HK-2 (cell line): Measurements from ENCODE around the gene CAPN12.

Source experiments
- DNase-seq: peaks from one replicate; pipeline ENCODE4 v3.0.0-alpha.2; 2018; ENCODE audit not compliant: unreplicated experiment

CAPN12 gene

DNA sequence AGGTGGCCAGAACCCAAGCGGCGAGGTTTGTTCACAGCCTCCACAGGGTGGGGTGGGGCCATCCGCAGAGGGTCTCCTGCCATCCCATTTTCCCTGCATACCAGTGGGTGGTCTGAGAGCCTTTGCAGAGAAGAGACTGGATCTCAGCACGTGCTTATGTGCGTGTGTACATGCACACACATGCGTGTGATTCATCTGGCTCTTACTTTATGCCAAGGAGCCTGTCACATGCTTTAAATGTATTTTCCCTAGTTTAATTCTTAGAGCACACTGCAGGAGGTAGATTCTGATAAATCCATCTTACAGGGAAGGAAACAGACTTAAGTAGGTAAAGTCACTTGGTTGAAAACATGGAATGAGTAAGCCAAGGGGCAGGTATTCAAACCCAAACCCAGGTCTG, 47.1 kb downstream of the CAPN12 start:
- no peak for DNase-seq

DNA sequence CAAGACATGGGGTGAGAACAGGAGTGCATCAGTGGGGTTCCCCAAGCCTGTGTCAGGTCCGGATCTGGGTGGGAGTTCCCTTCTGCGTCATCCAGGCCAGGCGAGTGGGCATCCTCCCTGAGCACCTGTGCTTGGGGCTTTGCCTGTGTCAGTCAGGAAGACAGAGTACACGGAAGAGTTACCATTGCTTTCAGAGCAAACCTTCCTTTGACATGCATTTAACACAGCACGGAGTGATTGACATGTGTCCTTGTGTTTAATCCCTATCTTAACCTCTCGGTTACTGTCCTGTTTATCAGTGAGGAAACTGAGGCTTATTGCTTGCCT, 47.6 kb downstream of the CAPN12 start:
- no peak for DNase-seq

DNA sequence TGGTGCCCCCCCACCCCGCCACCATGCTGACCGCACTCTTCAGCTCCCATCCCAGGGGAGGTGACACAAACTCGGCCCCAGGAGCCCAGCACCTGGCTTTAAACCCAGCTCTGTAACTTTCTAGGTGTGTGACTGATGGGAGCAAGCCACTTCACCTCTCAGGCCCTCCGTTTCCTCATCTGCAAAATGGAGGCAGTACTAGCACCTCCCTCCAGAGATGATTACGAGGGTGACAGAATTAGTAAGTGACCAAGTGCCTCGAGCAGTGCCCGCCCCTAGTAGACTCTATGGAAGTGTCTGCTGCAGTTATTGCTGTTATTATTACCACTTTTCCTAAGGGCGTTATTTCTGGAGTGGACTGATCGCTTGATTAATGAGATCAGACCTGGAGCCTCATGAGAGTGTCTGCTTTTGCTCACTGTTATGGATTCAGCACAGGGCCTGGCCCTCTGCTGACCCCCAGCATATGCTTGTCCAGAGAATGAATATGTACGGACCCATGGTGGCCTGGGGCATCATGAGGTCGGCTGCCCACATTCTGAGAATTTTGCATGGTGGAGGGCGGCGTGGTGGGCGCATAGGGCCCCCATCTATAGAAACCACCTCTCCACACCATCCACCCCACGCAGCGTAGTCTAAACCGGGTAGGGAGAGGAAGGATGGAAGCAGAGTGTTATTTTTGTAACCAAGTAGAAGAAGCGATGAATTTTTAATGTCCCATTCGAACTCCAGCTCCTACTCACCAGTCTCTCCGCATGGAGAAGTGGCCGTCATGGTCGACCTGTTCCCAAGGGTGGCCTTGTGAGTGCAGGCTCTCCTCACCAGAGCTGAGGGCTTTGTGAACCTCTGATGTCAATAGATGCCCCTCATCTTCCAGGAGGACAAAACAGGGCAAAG, 48.2 kb downstream of the CAPN12 start:
- no peak for DNase-seq

DNA sequence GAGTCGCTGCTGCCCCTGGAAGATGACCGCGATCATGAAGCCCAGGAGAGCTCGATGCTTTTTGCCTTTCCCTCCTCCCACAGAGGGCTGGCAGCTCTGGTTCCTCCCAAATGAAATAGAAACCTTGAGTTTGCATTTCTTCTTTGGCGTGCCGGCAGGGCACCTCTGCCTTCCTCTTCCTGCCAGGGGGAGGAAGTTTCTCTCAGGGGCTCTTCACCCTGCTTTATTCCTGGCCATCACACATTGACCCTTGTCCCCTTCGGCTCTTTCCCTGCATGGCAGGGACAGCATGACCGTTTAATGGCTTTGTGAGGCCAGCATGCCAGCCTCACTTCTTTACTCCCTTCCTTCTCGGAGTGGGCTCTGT, 49.0 kb downstream of the CAPN12 start:
- DNase-seq: no peak

DNA sequence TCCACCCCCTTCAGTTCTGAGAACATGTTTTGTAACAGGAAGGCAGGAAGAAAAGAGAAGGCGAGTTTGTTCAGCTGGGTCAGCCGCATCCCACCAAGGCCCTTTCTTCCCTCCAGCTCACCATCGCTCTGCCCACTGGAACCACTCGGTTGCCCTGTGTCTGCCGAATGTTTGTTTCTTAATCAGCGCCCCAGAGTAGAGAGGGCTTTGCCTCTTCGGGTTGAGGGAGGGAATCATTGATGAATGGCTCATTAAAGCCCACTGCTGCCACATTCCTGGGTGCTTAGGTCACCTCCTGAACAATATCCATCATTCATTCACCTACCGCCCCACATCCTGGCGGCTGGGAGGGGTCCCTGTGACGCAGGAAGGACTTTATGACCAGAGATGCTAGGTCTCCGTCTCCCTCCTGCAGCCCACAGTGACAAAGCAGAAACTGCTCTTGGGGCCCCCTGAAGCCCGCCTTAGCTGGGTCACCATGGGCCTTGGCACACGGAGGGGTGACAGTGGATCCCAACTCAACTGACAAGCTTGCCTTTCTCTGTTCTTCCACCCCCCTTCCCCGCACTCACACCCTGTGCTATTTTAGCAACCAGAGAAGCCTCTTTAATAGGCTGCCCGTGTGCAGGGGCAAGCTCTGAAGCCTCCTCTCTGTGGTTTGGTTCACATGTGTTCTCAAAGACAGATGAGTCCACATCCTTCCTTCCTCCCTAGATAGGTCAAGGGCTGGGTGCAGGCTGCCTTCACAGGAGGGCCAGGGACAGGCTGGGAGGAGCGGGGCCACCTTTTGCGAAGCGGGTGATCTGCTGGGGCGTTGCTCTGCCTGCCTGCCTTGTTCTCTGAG, 50.7 kb downstream of the CAPN12 start:
- peak; percentile 90 for DNase-seq

DNA sequence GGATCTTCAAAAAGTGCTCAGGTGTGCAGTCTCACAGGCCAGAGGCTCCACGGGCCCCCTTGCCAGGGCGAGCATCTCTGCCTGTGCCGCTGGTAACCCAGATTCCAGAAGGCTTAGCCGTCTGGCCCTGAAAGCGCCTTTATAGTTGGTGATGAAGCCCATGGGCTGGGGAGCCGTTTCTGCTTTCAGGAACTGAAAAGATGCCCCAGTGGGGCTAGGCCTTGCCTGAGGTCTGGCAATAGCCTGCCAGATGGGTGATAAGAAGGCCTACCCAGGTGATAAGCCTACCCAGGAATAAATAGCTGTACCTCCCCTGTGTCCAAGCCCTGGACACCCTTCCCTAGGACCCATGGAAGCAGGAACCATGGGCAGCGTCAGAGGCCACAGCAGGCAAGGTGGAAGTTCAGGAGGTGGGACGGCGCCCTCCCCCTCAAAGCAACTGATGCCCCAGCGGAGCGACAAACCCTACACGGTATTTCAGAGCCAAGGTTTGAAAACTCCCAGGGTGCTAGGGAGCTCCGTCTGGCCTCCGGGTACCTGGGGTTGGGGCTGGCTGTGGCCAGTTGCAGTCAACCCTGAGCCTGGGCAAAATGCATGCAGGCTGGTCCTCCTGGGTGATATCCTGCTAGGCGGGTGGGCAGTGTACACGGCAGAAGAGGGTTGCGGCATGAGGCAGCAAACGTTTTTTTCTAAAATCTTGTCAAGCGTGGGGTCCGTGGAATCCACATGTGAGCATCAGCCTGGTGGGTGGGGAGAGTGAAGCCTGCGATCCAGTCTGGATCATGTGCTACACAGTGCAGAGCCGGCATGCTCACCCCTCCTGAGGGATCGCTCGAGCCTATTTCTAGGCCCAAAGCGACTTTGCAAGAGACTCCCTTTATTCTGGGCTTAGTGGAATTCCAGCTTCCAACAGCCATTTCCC, 51.6 kb downstream of the CAPN12 start:
- no peak for DNase-seq

DNA sequence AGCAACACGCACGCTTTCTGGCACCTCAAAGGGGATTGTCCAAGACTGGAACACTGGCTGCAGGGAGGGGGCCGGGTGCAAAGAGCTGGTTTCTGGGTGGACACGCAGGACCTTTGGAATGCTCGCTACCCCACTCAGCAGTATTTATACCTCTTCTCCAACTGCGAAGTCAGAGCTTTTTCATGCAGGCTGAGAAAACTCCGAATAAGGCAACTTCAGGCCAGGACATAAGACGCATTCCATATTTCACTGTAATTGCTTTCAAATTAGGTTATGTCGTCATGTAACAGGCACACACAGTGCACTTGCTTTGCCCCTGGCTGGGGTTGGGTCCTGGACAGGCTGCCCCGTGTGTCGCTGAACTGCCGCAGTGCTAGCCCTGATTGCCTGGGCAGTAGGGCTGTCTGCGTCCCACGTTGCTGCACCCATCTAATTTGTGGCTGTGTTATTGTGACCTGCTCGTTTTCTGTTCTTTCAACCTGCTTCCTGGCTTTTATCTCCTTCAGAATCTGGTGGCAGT, 52.3 kb downstream of the CAPN12 start:
- DNase-seq: no peak

DNA sequence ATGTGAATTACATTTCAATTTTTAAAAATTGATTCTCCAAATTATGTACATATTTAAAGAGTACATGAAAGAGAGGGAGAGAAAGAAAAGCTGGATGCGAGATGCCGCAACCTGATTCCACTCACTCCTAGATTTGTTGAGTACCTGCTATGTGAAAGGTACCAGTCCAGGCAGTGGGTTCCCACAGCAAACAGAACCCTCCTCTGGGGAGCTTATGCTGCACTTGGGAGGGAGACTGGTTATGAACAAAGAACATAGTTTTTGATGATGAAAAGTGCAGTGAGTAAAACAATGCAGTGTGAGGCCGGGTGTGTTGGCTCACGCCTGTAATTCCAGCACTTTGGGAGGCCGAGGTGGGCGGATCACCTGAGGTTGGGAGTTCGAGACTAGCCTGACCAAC, 53.4 kb downstream of the CAPN12 start:
- DNase-seq: no peak

DNA sequence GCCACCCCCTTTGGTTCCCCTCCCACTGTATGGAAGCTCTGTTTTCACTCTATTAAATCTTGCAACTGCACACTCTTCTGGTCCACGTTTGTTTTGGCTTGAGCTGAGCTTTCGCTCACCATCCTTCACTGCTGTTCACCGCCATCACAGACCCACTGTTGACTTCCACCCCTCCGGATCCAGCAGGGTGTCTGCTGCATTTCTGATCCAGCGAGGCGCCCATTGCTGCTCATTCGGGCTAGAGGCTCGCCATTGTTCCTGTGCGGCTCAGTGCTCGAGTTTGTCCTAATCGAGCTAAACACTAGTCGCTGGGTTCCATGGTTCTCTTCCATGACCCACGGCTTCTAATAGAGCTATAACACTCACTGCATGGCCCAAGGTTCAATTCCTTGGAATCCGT, 54.1 kb downstream of the CAPN12 start:
- no peak for DNase-seq

DNA sequence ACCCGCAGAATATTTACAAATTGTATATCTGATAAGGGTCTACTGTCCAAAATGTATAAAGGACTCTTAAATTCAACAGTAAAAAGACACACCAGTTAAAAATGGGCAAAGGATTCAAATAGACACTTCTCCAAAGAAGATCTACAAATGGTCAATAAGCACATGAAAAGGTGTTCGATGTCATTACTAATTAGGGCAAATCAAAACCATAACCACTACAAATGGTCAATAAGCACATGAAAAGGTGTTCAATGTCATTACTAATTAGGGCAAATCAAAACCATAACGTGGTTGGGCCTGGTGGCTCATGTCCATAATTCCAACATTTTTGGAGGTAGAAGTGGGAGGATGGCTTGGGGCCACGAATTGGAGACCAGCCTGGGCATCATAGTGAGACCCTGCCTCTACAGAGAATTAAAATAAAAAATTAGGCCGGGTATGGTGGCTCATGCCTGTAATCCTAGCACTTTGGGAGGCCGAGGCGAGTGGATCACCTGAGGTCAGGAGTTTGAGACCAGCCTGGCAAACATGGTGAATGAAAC, 56.4 kb downstream of the CAPN12 start:
- no peak for DNase-seq

DNA sequence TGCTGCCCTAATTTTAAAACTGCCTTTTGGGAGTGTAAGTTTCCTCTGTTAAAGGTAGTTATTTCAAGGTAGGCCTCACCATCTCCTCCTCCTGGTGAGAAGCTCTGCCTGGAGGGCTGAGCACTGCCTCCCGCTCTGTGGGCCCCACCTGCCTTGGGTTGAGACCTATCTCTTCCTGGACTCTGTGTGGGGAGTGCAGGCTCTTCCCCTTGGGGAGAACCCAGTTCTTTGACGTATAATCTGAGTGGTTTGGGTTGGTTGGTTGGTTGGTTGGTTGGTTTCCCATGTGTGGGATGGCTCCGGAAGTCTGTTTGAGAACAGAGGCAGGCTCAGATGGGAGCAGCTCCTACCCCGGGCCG, 57.8 kb downstream of the CAPN12 start:
- DNase-seq: no peak

DNA sequence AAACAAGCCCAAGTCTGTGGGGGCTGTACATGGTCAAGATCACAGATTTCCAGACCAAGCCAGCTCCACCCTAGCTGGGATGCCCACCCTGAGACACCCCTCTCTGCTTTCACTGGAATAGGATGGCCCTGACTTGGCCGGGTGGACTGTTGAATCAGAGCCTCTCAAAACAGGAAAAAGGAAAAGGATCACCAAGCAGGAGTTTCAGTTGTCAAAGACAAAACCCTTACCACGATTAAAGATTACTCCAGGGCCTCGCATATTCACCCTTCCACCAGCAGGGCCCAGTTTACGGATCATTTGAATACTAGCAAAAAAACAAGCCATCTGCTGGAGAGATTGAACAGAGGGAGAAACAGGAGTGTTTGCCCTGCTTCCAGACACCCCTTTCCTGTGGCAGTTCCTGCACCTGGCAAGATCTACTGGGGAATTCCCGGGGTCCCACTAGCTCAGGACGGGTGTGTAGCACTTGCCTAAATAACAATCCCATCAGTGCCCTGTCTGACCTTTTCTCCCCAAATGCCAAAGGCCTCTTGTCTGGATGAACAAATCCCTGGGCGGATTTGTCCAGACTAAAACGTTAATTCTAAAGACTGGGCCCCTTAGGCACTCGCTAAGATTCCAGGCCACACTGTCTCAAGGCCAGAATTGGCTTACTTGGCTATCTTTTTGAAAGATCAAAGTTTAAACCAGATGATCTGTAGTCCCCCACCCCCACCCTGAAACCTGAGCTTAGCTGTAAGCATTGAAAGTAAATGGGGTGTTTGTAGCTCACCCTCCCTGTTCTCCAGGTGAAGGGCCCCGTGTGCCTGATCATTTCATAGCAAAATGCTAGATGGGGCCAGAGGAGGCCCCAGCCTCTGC, 58.4 kb downstream of the CAPN12 start:
- peak; percentile 52 for DNase-seq

DNA sequence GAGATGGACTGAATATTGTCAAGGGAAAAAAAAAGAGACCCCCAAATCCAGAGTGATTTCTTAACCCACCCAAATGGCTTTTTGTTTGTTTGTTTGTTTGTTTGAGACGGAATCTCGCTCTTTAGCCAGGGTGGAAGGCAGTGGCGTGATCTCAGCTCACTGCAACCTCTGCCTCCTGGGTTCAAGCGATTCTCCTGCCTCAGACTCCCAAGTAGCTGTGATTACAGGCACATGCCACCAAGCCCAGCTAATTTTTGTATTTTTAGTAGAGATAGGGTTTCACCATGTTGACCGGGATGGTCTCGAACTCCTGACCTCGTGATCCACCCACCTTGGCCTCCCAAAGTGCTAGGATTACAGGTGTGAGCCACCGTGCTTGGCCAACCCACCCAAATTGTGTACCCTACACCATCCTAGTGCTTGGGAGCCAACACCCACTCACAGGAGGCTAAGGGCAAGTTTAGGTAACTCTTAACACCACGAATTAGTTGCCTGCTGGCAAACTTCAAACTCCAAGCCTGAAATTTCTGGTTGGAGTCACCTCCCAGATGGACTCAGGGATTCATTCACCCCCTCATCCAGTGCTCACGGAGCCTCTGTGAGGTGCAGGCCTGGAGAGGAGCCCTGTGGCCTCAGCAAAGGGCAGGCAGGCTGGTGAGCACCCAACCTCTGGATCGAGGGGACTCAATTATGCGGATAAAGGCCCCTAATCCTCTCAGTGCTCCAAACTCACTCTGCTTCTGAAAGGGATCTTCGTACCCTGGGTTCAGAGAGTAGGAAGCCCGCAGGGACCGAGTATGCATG, 59.2 kb downstream of the CAPN12 start:
- no peak for DNase-seq

DNA sequence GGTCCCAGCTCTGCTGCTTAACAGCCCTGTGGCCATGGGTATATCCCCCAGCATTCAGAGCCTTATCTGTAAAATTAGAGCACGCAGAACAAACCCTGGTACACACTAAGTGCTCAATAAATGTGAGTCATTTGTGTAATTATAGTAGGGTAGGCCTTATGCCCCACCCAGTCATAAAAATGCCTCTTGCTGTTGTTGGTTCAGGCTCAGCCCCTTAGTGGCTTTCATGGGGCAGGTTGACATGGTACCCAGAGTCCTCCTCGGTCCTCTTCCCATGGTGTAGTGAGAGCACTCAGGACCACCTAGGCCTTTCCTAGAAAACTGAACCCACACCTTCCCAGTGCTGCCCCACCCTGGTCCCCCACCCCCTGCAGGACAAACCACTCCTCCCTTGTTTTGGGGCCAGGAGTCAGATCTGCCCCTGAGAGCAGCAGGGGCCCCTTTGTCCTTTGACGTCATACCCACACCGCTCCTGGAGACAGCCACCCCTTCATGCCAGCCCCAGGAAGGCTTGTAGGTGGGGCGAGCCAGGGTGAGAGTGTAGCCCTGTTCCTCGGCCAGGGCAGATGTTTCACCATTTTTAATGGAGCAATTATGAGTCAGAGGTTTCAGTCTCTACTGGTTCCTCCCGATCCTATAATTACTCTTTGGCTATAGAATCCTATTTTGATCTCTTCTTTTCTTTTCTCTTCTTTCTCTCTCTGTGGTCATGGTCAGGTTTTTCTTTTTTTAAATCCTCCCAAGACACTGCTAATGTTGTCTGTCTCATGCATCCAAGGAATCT, 60.0 kb downstream of the CAPN12 start:
- peak; percentile 93 for DNase-seq

DNA sequence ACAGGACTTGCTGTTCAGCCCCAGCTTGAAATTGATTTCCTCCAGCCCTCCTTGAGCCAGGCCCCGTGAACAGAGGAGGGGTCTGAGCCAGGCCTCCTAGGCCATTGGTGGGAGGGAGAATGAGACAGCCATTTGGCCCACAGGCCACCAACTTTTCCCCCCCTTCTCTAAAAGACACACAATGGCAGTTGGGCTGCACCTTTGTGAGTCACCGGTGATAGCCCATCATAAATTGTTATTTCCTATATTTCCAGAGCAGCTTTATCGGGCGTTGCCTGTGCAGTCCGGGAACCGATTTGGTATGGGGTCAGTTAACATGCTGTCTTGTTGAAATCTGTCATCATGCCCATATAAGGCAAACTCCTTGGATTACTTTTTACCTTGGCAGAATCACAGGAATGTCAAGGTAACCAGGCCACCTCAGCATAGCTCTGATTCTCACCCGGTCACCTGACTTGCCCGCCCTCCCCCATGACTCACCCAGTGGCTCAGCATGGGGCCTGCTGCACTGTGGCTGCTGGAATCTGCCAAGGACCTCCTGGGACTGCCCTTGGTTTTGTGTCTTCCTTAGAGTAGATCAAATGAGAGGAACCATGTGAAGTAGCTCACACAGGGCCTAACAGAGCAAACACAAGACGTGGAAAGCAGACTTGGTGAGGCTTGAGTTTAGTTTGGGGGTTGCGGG, 60.7 kb downstream of the CAPN12 start:
- peak; percentile 96 for DNase-seq

DNA sequence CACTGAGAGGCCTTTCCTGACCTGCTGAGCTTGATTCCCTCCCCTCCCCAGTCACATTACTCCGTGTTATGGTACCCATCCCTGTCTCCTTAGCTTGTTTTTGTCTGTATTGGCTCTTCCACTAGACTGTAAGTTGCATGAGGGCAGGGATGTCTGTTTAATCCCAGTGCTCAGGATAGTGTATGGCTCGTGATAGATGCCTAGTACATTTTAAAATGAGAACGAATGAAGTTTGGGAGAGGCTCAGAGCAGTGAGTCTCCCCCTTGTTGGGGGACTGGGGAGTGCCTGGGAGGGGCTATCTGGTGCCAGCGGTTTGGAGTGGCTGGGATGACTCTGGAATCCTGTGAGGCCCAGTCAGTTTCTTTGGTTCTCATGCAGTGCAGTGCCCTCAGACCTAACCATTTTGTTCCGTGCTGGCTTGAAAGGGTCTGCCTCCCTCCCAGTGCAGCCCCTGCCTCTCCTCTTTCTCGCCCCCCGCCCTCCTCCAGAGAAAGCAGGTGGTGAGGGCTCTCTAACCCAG, 61.3 kb downstream of the CAPN12 start:
- no peak for DNase-seq

DNA sequence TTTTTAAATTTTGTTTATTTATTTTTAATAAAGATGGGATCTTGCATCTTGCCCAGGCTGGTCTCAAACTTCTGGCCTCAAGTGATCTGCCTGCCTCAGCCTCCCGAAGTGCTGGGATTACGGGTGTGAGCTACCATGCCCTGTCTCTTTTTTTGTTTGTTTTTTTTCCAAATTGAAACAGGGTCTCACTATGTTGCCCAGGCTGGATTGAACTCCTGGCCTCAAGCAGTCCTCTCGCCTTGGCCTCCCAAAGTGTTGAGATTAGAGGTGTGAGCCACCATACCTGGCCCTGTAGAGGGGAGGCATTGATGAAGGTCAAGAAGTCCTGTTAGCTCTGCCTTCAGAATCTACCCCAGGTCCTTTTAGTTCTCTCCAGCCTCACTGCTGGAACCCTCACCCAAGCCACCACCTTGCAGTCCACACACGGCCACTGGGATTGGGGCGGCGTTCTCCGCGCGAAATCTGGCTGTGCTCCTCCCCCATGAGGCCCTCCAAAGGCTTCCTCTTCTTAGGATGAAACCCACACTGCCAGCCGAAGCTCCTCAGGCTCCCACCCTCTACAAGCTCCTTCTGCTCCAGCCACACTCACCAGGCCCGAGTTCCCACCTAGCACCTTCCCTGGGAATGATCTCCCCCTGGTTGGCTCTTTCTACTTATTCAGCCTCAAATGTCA, 61.9 kb downstream of the CAPN12 start:
- no peak for DNase-seq
